ENCODE measurements around the gene BRD1. TPM values are rescaled to one million over a fixed set of nuclear protein-coding genes. Genes with fewer than 3 reads are reported as not detected.
A peak's percentile ranks its signal among the peaks of the same experiment; 100 is the strongest.

The BRD1 gene
- total and polyA plus RNA-seq, 8 donors: 27.4 to 50.3 (median 37.9) TPM

DNA sequence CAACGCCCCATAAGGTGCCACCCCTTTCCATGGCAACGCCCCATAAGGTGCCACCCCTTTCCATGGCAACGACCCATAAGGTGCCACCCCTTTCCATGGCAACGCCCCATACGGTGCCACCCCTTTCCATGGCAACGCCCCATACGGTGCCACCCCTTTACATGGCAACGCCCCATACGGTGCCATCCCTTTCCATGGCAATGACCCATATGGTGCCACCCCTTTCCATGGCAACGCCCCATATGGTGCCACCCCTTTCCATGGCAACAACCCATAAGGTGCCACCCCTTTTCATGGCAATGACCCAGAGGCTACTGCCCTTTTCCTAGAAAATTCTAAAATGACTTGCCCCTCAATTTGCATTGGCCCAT lies 72.1 kb downstream of the BRD1 start:
- TF ChIP-seq, protein P1, sequence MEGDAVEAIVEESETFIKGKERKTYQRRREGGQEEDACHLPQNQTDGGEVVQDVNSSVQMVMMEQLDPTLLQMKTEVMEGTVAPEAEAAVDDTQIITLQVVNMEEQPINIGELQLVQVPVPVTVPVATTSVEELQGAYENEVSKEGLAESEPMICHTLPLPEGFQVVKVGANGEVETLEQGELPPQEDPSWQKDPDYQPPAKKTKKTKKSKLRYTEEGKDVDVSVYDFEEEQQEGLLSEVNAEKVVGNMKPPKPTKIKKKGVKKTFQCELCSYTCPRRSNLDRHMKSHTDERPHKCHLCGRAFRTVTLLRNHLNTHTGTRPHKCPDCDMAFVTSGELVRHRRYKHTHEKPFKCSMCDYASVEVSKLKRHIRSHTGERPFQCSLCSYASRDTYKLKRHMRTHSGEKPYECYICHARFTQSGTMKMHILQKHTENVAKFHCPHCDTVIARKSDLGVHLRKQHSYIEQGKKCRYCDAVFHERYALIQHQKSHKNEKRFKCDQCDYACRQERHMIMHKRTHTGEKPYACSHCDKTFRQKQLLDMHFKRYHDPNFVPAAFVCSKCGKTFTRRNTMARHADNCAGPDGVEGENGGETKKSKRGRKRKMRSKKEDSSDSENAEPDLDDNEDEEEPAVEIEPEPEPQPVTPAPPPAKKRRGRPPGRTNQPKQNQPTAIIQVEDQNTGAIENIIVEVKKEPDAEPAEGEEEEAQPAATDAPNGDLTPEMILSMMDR (IDR thresholded peaks at IDR 0.05): no peak
- Histone ChIP-seq H3K4me3 (no peak overlapping the region), H3K36me3 (no peaks in the 10 kb centered on the region), H3K4me1 (no peaks in the 10 kb centered on the region), H3K27me3 (peaks cover 0 to 37% of the 10 kb centered on the region in 2 donors), H3K9me3 (no peaks in the 10 kb centered on the region), H3K27ac (no peak overlapping the region)
- intact Hi-C loops (cut with DNase I): no loop called here
- DNase-seq: no peak
- ATAC-seq: no peak

DNA sequence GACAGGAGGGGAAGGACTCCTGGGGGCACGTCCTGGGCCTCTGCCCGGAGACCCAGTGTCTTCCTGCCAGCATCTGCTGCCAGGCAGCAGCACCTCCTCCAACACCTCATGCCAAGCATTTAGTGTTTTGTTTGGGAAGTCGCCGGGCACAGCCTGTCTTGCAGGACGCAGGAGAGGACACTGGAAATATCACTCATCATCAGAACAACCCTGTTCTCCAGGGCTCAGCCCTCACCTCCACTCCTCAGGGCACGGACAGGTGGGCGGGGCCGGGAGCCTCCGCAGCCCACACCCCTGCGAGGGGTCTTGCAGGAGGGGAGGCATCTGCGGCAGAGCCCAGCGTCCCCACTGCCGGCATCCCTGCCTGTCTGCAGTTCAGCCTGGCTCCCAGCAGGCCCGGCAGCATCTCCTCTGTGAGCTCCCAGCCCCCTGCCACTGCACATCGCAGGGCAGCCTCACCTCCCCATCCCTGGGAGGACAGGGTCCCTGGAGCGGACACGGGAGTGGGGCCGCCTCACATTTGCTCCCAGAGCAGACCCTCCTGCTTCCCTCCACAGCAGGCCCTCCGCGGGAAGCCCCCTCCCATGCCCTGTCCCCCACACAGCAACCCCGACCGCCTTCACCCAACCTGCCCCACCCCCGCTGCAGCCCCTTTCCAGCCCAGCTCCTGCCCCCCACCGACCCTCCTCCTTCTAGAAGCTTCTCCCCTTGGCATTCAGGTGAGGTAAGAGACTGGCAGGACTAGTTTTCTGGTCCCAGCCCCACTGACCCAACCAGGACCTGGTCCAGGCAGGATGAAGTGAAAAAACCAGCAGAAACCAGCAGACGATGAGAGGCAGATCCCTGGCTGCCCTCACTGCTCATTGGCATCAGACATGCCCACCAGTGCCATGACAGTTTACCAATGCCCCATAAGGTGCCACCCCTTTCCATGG lies 72.7 kb downstream of the BRD1 start:
- no peaks in the 10 kb centered on the region for H3K9me3 ChIP-seq
- peaks cover 0 to 44% of the 10 kb centered on the region in 2 donors for H3K27me3 ChIP-seq
- H3K4me3 ChIP-seq: no peak overlapping the region
- H3K4me1 ChIP-seq: no peaks in the 10 kb centered on the region
- intact Hi-C loops (cut with DNase I): no loop called here
- DNase-seq: peak in 1 of 4 donors; percentile 59
- H3K36me3 ChIP-seq: no peaks in the 10 kb centered on the region
- no peak for ATAC-seq
- TF ChIP-seq, protein P1 (IDR thresholded peaks at IDR 0.05): no peak
- no peak overlapping the region for H3K27ac ChIP-seq

DNA sequence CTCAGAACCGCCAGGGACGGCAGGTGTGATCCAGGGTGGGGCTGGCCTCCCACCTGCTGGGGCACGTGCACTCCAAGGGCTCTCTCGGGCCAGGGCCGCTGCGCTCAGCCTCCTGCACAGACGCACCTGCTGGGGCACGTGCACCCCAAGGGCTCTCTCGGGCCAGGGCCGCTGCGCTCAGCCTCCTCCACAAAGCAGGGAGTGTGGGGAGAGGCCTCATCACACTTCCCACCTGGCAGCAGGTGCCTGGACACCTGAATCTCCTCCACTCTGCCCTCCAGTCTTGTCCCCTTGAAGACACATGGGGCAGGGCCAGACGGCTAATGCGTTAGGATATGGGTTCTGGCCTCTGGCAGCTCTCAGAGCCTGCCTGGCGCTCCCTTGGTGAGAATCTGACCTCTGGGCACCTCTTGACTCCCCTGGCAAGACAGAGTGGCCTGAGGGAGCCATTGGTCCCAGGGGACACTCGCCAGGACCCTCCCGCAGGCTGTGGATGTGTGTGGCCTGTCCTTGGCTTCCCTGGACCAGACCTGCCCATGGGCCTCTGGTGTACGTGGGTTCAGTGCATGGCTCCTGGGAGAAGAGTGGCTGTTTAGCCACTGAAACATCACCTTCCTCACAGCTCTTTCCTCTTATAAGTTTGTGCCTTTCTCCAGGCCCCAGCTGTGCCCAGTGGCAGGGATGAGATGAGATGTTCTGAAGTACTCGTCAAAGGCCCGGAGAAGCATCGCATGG lies 73.5 kb downstream of the BRD1 start:
- intact Hi-C loops (cut with DNase I): no loop called here
- no peaks in the 10 kb centered on the region for H3K4me1 ChIP-seq

DNA sequence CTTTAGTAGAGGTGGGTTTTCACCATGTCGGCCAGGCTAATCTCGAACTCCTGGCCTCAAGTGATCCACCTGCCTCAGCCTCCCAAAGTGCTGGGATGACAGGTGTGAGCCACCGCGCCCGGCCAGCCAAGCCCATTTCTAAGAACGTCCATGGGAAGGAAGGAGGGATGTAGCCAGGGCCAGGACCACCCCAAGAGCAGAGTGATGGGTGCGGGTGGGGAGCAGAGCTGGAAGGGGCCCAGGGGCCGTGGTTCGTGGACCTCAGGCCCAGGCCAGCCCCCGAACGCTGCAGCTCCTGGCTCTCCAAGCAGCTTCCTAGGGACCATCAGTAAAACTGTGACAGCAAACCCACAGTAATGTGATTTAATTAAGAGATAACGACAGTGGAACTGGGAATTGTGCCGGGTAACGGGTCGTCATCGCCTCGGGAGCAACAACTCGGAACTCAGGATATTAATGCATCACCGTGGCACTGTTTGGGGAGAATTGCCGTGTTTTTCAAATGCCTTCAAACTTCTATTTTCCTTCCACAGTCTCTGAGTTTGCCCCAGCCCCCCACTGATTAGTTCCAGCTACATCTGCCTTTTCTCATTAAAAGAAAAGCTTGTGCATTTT lies 74.3 kb downstream of the BRD1 start:
- ATAC-seq: no peak
- no peaks in the 10 kb centered on the region for H3K4me1 ChIP-seq
- H3K9me3 ChIP-seq: peaks cover 0 to under 1% of the 10 kb centered on the region in 2 donors
- peaks cover 0 to 59% of the 10 kb centered on the region in 2 donors for H3K27me3 ChIP-seq
- H3K36me3 ChIP-seq: no peaks in the 10 kb centered on the region
- TF ChIP-seq, protein P1 (IDR thresholded peaks at IDR 0.05): no peak
- no peak overlapping the region for H3K4me3 ChIP-seq
- DNase-seq: peak in 1 of 4 donors; percentile 34
- intact Hi-C loops (cut with DNase I): no loop called here
- H3K27ac ChIP-seq: no peak overlapping the region

More for the DNA sequence above, 73.5 kb downstream of the BRD1 start:
- Histone ChIP-seq H3K4me3 (no peak overlapping the region), H3K27me3 (peaks cover 0 to 52% of the 10 kb centered on the region in 2 donors), H3K36me3 (no peaks in the 10 kb centered on the region), H3K27ac (no peak overlapping the region), H3K9me3 (no peaks in the 10 kb centered on the region)
- DNase-seq (peak in 1 of 4 donors; percentile 63), ATAC-seq (no peak)
- TF ChIP-seq, protein P1 (IDR thresholded peaks at IDR 0.05): no peak
